B cell (primary cell): Measurements from ENCODE around the gene PREX1. TPM values are rescaled to one million over a fixed set of nuclear protein-coding genes. Genes with fewer than 3 reads are reported as not detected.

Experiments used
- ATAC-seq: fragments of 200-7000 bp; cut with Tn5 transposase; one replicate; pipeline ENCODE4 v1.10.0; 2021; ENCODE audit warnings: low read depth, mild to moderate bottlenecking, moderate number of reproducible peaks, moderate library complexity
- CTCF ChIA-PET: fragments of 350-600 bp; sonication (Branson Sonifier 250); formaldehyde crosslinking; loops from one replicate; lab custom pipeline; 2021; ENCODE audit warnings: antibody characterized with exemption, inconsistent platforms; lab: Charles Lee
- POLR2A ChIA-PET: fragments of 350-600 bp; sonication (Branson Sonifier 250); formaldehyde crosslinking; loops from one replicate; lab custom pipeline; 2021; ENCODE audit warnings: antibody characterized with exemption; lab: Charles Lee
- DNase-seq: peaks from one replicate; pipeline ENCODE4 v3.0.0; 2013
- H2AFZ ChIP-seq: 2 replicates; pipeline ENCODE4 v1.6.1; 2012; ENCODE audit warnings: mild to moderate bottlenecking, low read depth, low read length; ENCODE audit not compliant: insufficient read depth, poor library complexity, severe bottlenecking
- H3K27ac ChIP-seq, 2 donors: 1 replicate in 1 of 2; 2 replicates in 1 of 2; pipeline ENCODE4 v1.5.1; 2012 to 2013; ENCODE audit warnings: low read length in 2 of 2, mild to moderate bottlenecking in 2 of 2, moderate library complexity in 1 of 2
- H3K27me3 ChIP-seq, 4 experiments: fragments of 200-600 bp in 1 of 4; sonication (generic) in 1 of 4; replicated peaks in 1 of 4; 1 replicate in 2 of 4; 2 replicates in 2 of 4; pipeline versions ENCODE4 v1.6.1 to v1.7.0; 2013 to 2016; ENCODE audit warnings: low read length in 3 of 4, mild to moderate bottlenecking in 2 of 4, mixed read lengths in 1 of 4, moderate library complexity in 1 of 4; ENCODE audit not compliant: insufficient read depth in 4 of 4, control insufficient read depth in 3 of 4; ENCODE audit errors: control extremely low read depth in 1 of 4
- H3K36me3 ChIP-seq, 2 experiments: replicated peaks in 1 of 2; 1 replicate in 1 of 2; 2 replicates in 1 of 2; pipeline versions ENCODE4 v1.6.1 to v1.7.1; 2013; ENCODE audit warnings: low read length in 1 of 2; ENCODE audit not compliant: insufficient read depth in 2 of 2, control insufficient read depth in 1 of 2; ENCODE audit errors: control extremely low read depth in 1 of 2, extremely low read depth in 1 of 2
- H3K4me1 ChIP-seq, 2 donors: fragments of 200-600 bp in 1 of 2; sonication (generic) in 1 of 2; 1 replicate in 1 of 2; 2 replicates in 1 of 2; pipeline versions ENCODE4 v1.5.1 to v1.6.1; 2013 to 2017; ENCODE audit warnings: low read length in 2 of 2; ENCODE audit not compliant: control insufficient read depth in 2 of 2, insufficient read depth in 2 of 2
- H3K4me2 ChIP-seq: replicated peaks from 2 replicates; pipeline ENCODE3; 2012; ENCODE audit warnings: mild to moderate bottlenecking, low read depth, low read length; ENCODE audit not compliant: poor library complexity, severe bottlenecking
- H3K4me3 ChIP-seq, 5 experiments: fragments of 200-600 bp in 1 of 5; sonication (generic) in 1 of 5; 1 replicate in 3 of 5; 2 replicates in 2 of 5; pipeline versions ENCODE4 v1.5.1 to v1.7.0; 2011 to 2016; ENCODE audit warnings: low read length in 4 of 5, mild to moderate bottlenecking in 4 of 5, low read depth in 2 of 5, control low read depth in 1 of 5, moderate library complexity in 1 of 5; ENCODE audit not compliant: insufficient read depth in 1 of 5; ENCODE audit errors: control extremely low read depth in 1 of 5, extremely low read depth in 1 of 5
- H3K79me2 ChIP-seq: fragments of 200-600 bp; sonication (generic); one replicate; pipeline ENCODE4 v1.6.0; 2016; ENCODE audit warnings: low read length; ENCODE audit not compliant: control insufficient read depth, insufficient read depth
- H3K9ac ChIP-seq: fragments of 200-600 bp; sonication (generic); 2 replicates; pipeline ENCODE4 v1.6.1; 2017; ENCODE audit warnings: mild to moderate bottlenecking, low read length, moderate library complexity
- H3K9me3 ChIP-seq, 3 donors: one replicate each; pipeline versions ENCODE4 v1.6.1 to v1.7.1; 2013; ENCODE audit warnings: low read length in 2 of 3; ENCODE audit not compliant: control insufficient read depth in 2 of 3, insufficient read depth in 1 of 3; ENCODE audit errors: control extremely low read depth in 1 of 3
- H4K20me1 ChIP-seq: 2 replicates; pipeline ENCODE4 v1.6.0; 2012; ENCODE audit warnings: mild to moderate bottlenecking, low read length; ENCODE audit not compliant: insufficient read depth, control insufficient read depth, poor library complexity, severe bottlenecking
- H3K27ac Mint-ChIP-seq: one replicate; pipeline ENCODE4 v1.8.0; 2021; ENCODE audit warnings: mixed read lengths
- H3K27me3 Mint-ChIP-seq: one replicate; pipeline ENCODE4 v1.8.0; 2021; ENCODE audit warnings: mixed read lengths
- H3K4me1 Mint-ChIP-seq: one replicate; pipeline ENCODE4 v1.8.0; 2021; ENCODE audit warnings: mixed read lengths
- H3K4me3 Mint-ChIP-seq: one replicate; pipeline ENCODE4 v1.8.0; 2021; ENCODE audit warnings: mixed read lengths
- H3K9me3 Mint-ChIP-seq: one replicate; pipeline ENCODE4 v1.8.0; 2022; ENCODE audit warnings: mixed read lengths; ENCODE audit not compliant: insufficient read depth
- EZH2 ChIP-seq: IDR thresholded peaks from 2 replicates; pipeline ENCODE4 v1.6.1; 2012; ENCODE audit warnings: borderline replicate concordance, low read depth, mild to moderate bottlenecking, moderate library complexity, low read length; ENCODE audit not compliant: insufficient read depth, poor library complexity, severe bottlenecking
- WGBS: methylation state at CpG from one replicate; pipeline ENCODE4 v1.1.5; 2013; ENCODE audit warnings: missing lambda C conversion rate; ENCODE audit not compliant: insufficient coverage; 5-methylcytosine and 5-hydroxymethylcytosine counted together
- intact Hi-C: fragments of 100-400 bp; cut with micrococcal nuclease; formaldehyde crosslinking; loops from one replicate; pipeline ENCODE4 v1.10.0; 2022
- polyA plus RNA-seq: library from polyadenylated mRNA; depleted of rRNA; stranded (reverse); fragments of >200 nt; gene quantifications from 2 replicates; pipeline ENCODE4 v1.2.3, GENCODE V29; 2012
- total RNA-seq, 2 donors: library from RNA; stranded (reverse); fragments of 120-200 nt in 1 of 2; gene quantifications; 1 replicate in 1 of 2; 2 replicates in 1 of 2; pipeline versions ENCODE4 v1.2.3 to v1.2.4, GENCODE V29; 2013 to 2022
- TF ChIP-seq, protein P1 (sequence below): fragments of 200-600 bp; IDR thresholded peaks from one replicate; pipeline ENCODE4 v1.8.0; 2022; ENCODE audit warnings: antibody characterized with exemption, mild to moderate bottlenecking

The PREX1 gene
- total and polyA plus RNA-seq, 2 donors (not counting 1 experiment from before 2014, with no cell fraction given) = 79.1 to 99.4 TPM

DNA sequence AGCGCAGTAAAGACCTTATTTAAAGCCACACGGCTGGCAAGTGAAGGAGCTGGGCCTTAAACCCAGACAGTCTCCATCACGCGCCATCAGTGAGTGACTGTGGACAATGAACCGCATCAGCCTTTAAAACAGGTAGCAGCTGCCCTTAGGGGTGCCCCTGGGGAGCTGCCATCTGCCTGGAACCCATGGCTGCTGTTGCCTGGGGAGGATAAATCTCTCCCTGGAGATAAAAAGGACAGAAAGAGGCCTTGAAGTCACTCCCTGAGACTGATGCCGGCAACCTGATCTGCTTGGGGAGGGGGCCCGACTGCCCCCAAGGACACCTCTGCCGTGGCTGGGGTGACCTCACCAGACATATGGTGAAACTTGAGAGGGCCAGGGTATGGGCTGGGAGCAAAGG, 73.5 kb downstream of the PREX1 start:
- DNase-seq (peak; percentile 41), ATAC-seq (peak; percentile 28)
- Histone ChIP-seq H2AFZ (no peak overlapping the region), H3K79me2 (peaks cover 99% of the 10 kb centered on the region), H3K9me3 (peaks cover 0 to 34% (median 15%) of the 10 kb centered on the region in 3 donors), H3K27ac (peak overlapping the region in 1 of 2 donors; percentile 65), H4K20me1 (peaks cover 83% of the 10 kb centered on the region), H3K36me3 (peaks cover 2 to 34% of the 10 kb centered on the region in 2 experiments), H3K4me1 (peaks cover 65 to 85% of the 10 kb centered on the region in 2 donors), H3K4me3 (no peak overlapping the region), H3K27me3 (no peaks in the 10 kb centered on the region), H3K4me2 (peak overlapping the region; percentile 9), H3K9ac (no peak overlapping the region)
- Mint-ChIP-seq H3K4me1 (peaks cover 91% of the 10 kb centered on the region), H3K4me3 (no peak overlapping the region), H3K27me3 (no peaks in the 10 kb centered on the region), H3K9me3 (peaks cover 5% of the 10 kb centered on the region), H3K27ac (peak overlapping the region; percentile 95)
- TF ChIP-seq, protein P1, sequence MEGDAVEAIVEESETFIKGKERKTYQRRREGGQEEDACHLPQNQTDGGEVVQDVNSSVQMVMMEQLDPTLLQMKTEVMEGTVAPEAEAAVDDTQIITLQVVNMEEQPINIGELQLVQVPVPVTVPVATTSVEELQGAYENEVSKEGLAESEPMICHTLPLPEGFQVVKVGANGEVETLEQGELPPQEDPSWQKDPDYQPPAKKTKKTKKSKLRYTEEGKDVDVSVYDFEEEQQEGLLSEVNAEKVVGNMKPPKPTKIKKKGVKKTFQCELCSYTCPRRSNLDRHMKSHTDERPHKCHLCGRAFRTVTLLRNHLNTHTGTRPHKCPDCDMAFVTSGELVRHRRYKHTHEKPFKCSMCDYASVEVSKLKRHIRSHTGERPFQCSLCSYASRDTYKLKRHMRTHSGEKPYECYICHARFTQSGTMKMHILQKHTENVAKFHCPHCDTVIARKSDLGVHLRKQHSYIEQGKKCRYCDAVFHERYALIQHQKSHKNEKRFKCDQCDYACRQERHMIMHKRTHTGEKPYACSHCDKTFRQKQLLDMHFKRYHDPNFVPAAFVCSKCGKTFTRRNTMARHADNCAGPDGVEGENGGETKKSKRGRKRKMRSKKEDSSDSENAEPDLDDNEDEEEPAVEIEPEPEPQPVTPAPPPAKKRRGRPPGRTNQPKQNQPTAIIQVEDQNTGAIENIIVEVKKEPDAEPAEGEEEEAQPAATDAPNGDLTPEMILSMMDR = no peak
- TF ChIP-seq EZH2 = no peak
- POLR2A ChIA-PET = interaction anchor here (1.0 kb wide), 1 partner anchor 11 kb away, joined by 3 read pairs; no protein-coding TSS in a partner anchor
- CTCF ChIA-PET = interaction anchor here (1.0 to 1.8 kb wide), 5 partner anchors 16 to 463 kb away, joined by 3 to 5 read pairs (median 3); no protein-coding TSS in a partner anchor
- intact Hi-C loops = loop anchor here (5.0 kb wide), 1 partner anchor 33 kb away; no protein-coding TSS in a partner anchor
- WGBS = 39% methylated on average over 8 of the region's 8 CpGs

DNA sequence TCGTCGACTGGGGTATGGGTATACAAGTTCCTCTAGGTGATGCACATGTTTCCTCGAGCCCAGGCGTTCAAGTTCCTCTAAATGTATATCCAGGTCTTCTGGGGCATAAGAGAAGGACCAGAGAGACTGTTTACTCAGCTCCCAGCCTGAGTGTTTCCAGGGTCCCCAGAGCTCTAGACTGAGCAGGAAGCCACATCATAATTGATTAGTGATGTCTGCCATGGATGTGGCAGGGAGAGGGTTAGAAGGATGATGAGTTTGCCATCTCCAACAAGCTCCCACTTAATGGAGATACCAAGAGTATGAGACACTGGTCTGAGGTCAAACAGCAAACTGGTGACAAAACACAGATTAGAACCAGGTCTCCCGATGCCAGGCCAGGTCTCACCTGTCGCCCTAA, 74.8 kb downstream of the PREX1 start:
- intact Hi-C loops = loop anchor here (1.0 to 5.0 kb wide), 2 partner anchors 7 to 34 kb away; no protein-coding TSS in a partner anchor

More for the DNA sequence above, 74.8 kb downstream of the PREX1 start:
- Mint-ChIP-seq H3K27me3 (no peaks in the 10 kb centered on the region), H3K4me3 (peak overlapping the region; percentile 69), H3K4me1 (peaks cover 91% of the 10 kb centered on the region), H3K9me3 (peaks cover 5% of the 10 kb centered on the region), H3K27ac (peak overlapping the region; percentile 95)
- TF ChIP-seq EZH2 = no peak
- TF ChIP-seq, protein P1 = no peak
- Histone ChIP-seq H3K4me1 (peaks cover 69 to 85% of the 10 kb centered on the region in 2 donors), H3K27me3 (no peaks in the 10 kb centered on the region), H2AFZ (no peak overlapping the region), H3K9ac (no peak overlapping the region), H4K20me1 (peaks cover 81% of the 10 kb centered on the region), H3K79me2 (peaks cover 99% of the 10 kb centered on the region), H3K4me2 (peak overlapping the region; percentile 55), H3K9me3 (peaks cover 0 to 34% (median 15%) of the 10 kb centered on the region in 3 donors), H3K36me3 (peaks cover 2 to 34% of the 10 kb centered on the region in 2 experiments), H3K27ac (peak overlapping the region in 1 of 2 donors; percentile 65), H3K4me3 (no peak overlapping the region)
- peak; percentile 33 for DNase-seq
- 44% methylated on average over 6 of the region's 6 CpGs for WGBS
- POLR2A ChIA-PET = interaction anchor here (1.0 to 1.3 kb wide), 2 partner anchors 9 to 13 kb away, joined by 3 to 4 read pairs; no protein-coding TSS in a partner anchor
- no peak for ATAC-seq
- CTCF ChIA-PET = interaction anchor here (1.1 to 1.9 kb wide), 3 partner anchors 14 to 464 kb away, joined by 3 to 7 read pairs (median 4); no protein-coding TSS in a partner anchor
